Lower leg skin (tissue), 4 donors: Measurements from ENCODE around the gene NAPG. TPM values are rescaled to one million over a fixed set of nuclear protein-coding genes. Genes with fewer than 3 reads are reported as not detected.

Experiments
- total RNA-seq, 4 donors: library from RNA; depleted of rRNA; stranded (reverse); fragments of >200 nt; gene quantifications; one replicate each; pipeline ENCODE4 v1.1.0, GENCODE V29; 2016

The NAPG gene
- total RNA-seq, 4 donors from 2014 or later = 15.6 to 25.7 (median 22.0) TPM

Other genes with a start within 250 kb of the NAPG start
- gene APCDD1, start 71.4 kb upstream of the NAPG start, total RNA-seq = 100 to 1,000 TPM in 3 of 4 donors, 10 to 100 TPM in 1; 76.6 to 192 (median 180) TPM